ENCODE data around the gene RMC1. TPM values are rescaled to one million over a fixed set of nuclear protein-coding genes. Genes with fewer than 3 reads are reported as not detected.

Gene RMC1
- total and polyA plus RNA-seq, 2 of the 13 experiments (the other 11 are each of a cell fraction or from before 2014, with no cell fraction given) = 9.4 to 19.5 TPM

GRCh38 chr18:23487738-23488570, 15.4 kb upstream of the RMC1 start (continued):
- TF ChIP-seq, protein P1, sequence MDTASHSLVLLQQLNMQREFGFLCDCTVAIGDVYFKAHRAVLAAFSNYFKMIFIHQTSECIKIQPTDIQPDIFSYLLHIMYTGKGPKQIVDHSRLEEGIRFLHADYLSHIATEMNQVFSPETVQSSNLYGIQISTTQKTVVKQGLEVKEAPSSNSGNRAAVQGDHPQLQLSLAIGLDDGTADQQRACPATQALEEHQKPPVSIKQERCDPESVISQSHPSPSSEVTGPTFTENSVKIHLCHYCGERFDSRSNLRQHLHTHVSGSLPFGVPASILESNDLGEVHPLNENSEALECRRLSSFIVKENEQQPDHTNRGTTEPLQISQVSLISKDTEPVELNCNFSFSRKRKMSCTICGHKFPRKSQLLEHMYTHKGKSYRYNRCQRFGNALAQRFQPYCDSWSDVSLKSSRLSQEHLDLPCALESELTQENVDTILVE (CRISPR knock-in tag; IDR thresholded peaks at IDR 0.05) = no peak
- no peak for TF ChIP-seq SIN3A (IDR thresholded peaks at IDR 0.05; ENCODE audit: borderline replicate concordance, low read depth, low read length)
- 0 out of 2 replicates have a peak, but pooled peaks have one; percentile 22 for TF ChIP-seq SMYD3 (CRISPR knock-in tag; IDR thresholded peaks at IDR 0.05)
- no peak for TF ChIP-seq KAT2B (IDR thresholded peaks at IDR 0.05; ENCODE audit: borderline replicate concordance, low read depth, low read length)
- TF ChIP-seq, protein P2, sequence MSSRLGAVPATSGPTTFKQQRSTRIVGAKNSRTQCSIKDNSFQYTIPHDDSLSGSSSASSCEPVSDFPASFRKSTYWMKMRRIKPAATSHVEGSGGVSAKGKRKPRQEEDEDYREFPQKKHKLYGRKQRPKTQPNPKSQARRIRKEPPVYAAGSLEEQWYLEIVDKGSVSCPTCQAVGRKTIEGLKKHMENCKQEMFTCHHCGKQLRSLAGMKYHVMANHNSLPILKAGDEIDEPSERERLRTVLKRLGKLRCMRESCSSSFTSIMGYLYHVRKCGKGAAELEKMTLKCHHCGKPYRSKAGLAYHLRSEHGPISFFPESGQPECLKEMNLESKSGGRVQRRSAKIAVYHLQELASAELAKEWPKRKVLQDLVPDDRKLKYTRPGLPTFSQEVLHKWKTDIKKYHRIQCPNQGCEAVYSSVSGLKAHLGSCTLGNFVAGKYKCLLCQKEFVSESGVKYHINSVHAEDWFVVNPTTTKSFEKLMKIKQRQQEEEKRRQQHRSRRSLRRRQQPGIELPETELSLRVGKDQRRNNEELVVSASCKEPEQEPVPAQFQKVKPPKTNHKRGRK (CRISPR knock-in tag; IDR thresholded peaks at IDR 0.05) = no peak
- TF ChIP-seq ZC3H4 (CRISPR knock-in tag; IDR thresholded peaks at IDR 0.05; ENCODE audit: borderline replicate concordance) = no peak
- TF ChIP-seq ZNF451 (CRISPR knock-in tag; IDR thresholded peaks at IDR 0.05) = no peak
- no peak for TF ChIP-seq HOXA9 (CRISPR knock-in tag; IDR thresholded peaks at IDR 0.05; ENCODE audit: borderline replicate concordance)
- no peak for TF ChIP-seq ZFYVE20 (CRISPR knock-in tag; IDR thresholded peaks at IDR 0.05; ENCODE audit: borderline replicate concordance, low read depth)
- no peak for TF ChIP-seq SATB2 (CRISPR knock-in tag; IDR thresholded peaks at IDR 0.05)
- no peak for TF ChIP-seq ZNF709 (CRISPR knock-in tag; IDR thresholded peaks at IDR 0.05)
- TF ChIP-seq, protein P3, sequence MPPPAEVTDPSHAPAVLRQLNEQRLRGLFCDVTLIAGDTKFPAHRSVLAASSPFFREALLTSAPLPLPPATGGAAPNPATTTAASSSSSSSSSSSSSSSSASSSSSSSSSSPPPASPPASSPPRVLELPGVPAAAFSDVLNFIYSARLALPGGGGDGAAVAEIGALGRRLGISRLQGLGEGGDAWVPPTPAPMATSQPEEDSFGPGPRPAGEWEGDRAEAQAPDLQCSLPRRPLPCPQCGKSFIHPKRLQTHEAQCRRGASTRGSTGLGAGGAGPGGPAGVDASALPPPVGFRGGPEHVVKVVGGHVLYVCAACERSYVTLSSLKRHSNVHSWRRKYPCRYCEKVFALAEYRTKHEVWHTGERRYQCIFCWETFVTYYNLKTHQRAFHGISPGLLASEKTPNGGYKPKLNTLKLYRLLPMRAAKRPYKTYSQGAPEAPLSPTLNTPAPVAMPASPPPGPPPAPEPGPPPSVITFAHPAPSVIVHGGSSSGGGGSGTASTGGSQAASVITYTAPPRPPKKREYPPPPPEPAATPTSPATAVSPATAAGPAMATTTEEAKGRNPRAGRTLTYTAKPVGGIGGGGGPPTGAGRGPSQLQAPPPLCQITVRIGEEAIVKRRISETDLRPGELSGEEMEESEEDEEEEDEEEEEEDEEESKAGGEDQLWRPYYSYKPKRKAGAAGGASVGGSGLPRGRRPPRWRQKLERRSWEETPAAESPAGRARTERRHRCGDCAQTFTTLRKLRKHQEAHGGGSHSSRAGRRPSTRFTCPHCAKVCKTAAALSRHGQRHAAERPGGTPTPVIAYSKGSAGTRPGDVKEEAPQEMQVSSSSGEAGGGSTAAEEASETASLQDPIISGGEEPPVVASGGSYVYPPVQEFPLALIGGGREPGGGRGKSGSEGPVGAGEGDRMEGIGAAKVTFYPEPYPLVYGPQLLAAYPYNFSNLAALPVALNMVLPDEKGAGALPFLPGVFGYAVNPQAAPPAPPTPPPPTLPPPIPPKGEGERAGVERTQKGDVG (CRISPR knock-in tag; IDR thresholded peaks at IDR 0.05; ENCODE audit: borderline replicate concordance) = no peak
- no peak for TF ChIP-seq ZNF558 (CRISPR knock-in tag; IDR thresholded peaks at IDR 0.05; ENCODE audit: borderline replicate concordance)
- 0 out of 2 replicates have a peak, but pooled peaks have one; percentile 34 for TF ChIP-seq HOXA3 (CRISPR knock-in tag; IDR thresholded peaks at IDR 0.05)
- TF ChIP-seq MED1 (CRISPR knock-in tag; IDR thresholded peaks at IDR 0.05) = 0 out of 2 replicates have a peak, but pooled peaks have one; percentile 26
- no peak for TF ChIP-seq ZNF83 (CRISPR knock-in tag; IDR thresholded peaks at IDR 0.05; ENCODE audit: borderline replicate concordance)
- TF ChIP-seq ZZZ3 (CRISPR knock-in tag; IDR thresholded peaks at IDR 0.05; ENCODE audit: borderline replicate concordance) = no peak
- TF ChIP-seq, protein P4, sequence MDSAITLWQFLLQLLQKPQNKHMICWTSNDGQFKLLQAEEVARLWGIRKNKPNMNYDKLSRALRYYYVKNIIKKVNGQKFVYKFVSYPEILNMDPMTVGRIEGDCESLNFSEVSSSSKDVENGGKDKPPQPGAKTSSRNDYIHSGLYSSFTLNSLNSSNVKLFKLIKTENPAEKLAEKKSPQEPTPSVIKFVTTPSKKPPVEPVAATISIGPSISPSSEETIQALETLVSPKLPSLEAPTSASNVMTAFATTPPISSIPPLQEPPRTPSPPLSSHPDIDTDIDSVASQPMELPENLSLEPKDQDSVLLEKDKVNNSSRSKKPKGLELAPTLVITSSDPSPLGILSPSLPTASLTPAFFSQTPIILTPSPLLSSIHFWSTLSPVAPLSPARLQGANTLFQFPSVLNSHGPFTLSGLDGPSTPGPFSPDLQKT (CRISPR knock-in tag; IDR thresholded peaks at IDR 0.05; ENCODE audit: borderline replicate concordance) = no peak

All from HepG2 (cell line).